Bronchial epithelial cell (primary cell): ENCODE measurements around the gene CHN2. TPM values are rescaled to one million over a fixed set of nuclear protein-coding genes. Genes with fewer than 3 reads are reported as not detected.
"Not testable (repeated sequence)": the region's sequence is repeated elsewhere in the genome, so short reads cannot be mapped to it uniquely, and the experiment has no call there.

ENCODE experiments used
- DNase-seq: peaks from one replicate; pipeline ENCODE4 v3.0.0-alpha.2; 2010; ENCODE audit warnings: low read depth
- FAIRE-seq: peaks from 2 replicates; lab custom pipeline; 2011; peaks lifted over from hg19 to GRCh38; lab: Jason Lieb, UNC
- H3K27me3 ChIP-seq: 2 replicates; pipeline ENCODE4 v1.5.1; 2011; ENCODE audit warnings: low read length; ENCODE audit not compliant: control insufficient read depth, insufficient read depth
- H3K36me3 ChIP-seq: 2 replicates; pipeline ENCODE4 v1.5.1; 2011; ENCODE audit warnings: low read length; ENCODE audit not compliant: control insufficient read depth, insufficient read depth
- H3K4me3 ChIP-seq: 2 replicates; pipeline ENCODE4 v1.5.1; 2011; ENCODE audit warnings: mild to moderate bottlenecking, low read depth, low read length, control low read depth
- CTCF ChIP-seq: IDR thresholded peaks from 2 replicates; pipeline ENCODE4 v1.5.1; 2011; ENCODE audit warnings: mild to moderate bottlenecking, moderate library complexity, low read length, control low read depth, inconsistent platforms; ENCODE audit not compliant: insufficient read depth, severe bottlenecking
- total RNA-seq: library from RNA; depleted of rRNA; stranded (reverse); fragments of >200 nt; gene quantifications from 2 replicates; pipeline ENCODE4 v1.2.1, GENCODE V29; 2014

Gene CHN2
- total RNA-seq, 1 donor from 2014 or later: 0.53 TPM

GRCh38 chr7:29255906-29256692, 61.5 kb downstream of the CHN2 start:
- H3K36me3 ChIP-seq: no peaks in the 10 kb centered on the region
- H3K27me3 ChIP-seq: no peaks in the 10 kb centered on the region
- TF ChIP-seq CTCF: no peak
- no peak overlapping the region for H3K4me3 ChIP-seq
- FAIRE-seq: peak; percentile 72
- DNase-seq: peak; percentile 95

GRCh38 chr7:29256693-29257002, 62.1 kb downstream of the CHN2 start:
- no peak for TF ChIP-seq CTCF
- FAIRE-seq (no peak), DNase-seq (no peak)
- no peaks in the 10 kb centered on the region for H3K36me3 ChIP-seq
- no peak overlapping the region for H3K4me3 ChIP-seq
- no peaks in the 10 kb centered on the region for H3K27me3 ChIP-seq

- H3K4me3 ChIP-seq: no peak overlapping the region
- no peak for FAIRE-seq
- H3K27me3 ChIP-seq: no peaks in the 10 kb centered on the region
- DNase-seq: no peak
- no peaks in the 10 kb centered on the region for H3K36me3 ChIP-seq
- no peak for TF ChIP-seq CTCF
Observed at GRCh38 chr7:29258951-29259350, 64.4 kb downstream of the CHN2 start.

- DNase-seq: no peak
- no peak for TF ChIP-seq CTCF
- H3K4me3 ChIP-seq: no peak overlapping the region
- H3K27me3 ChIP-seq: no peaks in the 10 kb centered on the region
- peak; percentile 88 for FAIRE-seq
- H3K36me3 ChIP-seq: no peaks in the 10 kb centered on the region
Observed at GRCh38 chr7:29262191-29262917, 67.8 kb downstream of the CHN2 start.

- H3K4me3 ChIP-seq, DNase-seq, FAIRE-seq, H3K36me3 ChIP-seq, H3K27me3 ChIP-seq: not testable (repeated sequence)
Observed at GRCh38 chr7:29263601-29264207, 69.1 kb downstream of the CHN2 start.

DNA sequence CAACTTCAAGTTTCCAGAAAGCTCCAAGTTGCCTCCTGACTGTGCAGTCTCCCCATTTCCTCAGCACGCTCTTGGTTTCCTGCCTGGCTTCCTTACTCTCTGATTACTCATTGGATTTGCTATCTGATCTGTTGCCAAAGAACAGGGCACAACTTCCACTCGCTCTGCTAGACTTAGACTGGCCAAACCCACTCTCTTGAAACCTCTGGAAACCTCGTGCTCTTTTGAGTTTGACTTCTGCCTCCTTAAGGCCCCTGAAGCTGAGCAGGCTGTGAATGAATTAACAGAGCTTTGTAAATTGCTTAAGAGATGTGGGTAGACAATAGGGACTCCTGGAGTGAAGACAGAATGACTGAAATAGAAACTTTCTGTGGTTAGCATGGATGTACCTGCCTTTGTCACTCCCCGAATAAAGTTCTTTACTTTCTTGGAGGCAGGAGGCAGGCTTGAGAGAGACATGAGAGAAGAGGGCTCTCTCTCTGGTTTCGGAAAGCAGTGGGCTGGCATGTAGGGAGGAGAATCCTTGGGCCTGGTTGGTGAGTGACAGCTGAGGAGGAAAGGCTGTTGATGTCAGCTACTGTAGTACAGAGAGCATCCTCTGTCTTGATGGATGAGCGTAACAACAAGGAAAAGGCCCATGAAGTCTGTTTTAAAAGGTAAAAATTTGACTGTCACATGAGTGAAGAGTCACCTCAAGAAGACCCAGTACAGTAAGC, 70.8 kb downstream of the CHN2 start:
- no peak overlapping the region for H3K4me3 ChIP-seq
- no peaks in the 10 kb centered on the region for H3K36me3 ChIP-seq
- no peak for TF ChIP-seq CTCF
- no peak for FAIRE-seq
- no peaks in the 10 kb centered on the region for H3K27me3 ChIP-seq
- DNase-seq: peak; percentile 77
